Trophoblast cell (in vitro differentiated cells and primary cell): Measurements from ENCODE around the gene IL31.
A peak's percentile ranks its signal among the peaks of the same experiment; 100 is the strongest.

Source experiments
- DNase-seq, 2 donors: peaks; one replicate each; pipeline ENCODE4 v3.0.0-alpha.2; 2016
- H2AFZ ChIP-seq: 2 replicates; pipeline ENCODE4 v1.6.1; 2013; ENCODE audit warnings: low read length, moderate library complexity, mild to moderate bottlenecking; ENCODE audit not compliant: insufficient read depth, poor library complexity
- H2AK5ac ChIP-seq: 2 replicates; pipeline ENCODE4 v1.6.1; 2013; ENCODE audit warnings: mild to moderate bottlenecking, low read length
- H2BK120ac ChIP-seq: 2 replicates; pipeline ENCODE4 v1.6.1; 2013; ENCODE audit warnings: low read length, mild to moderate bottlenecking, moderate library complexity; ENCODE audit not compliant: insufficient read depth, poor library complexity
- H2BK12ac ChIP-seq: 2 replicates; pipeline ENCODE4 v1.6.1; 2013; ENCODE audit warnings: mild to moderate bottlenecking, low read length, moderate library complexity
- H2BK5ac ChIP-seq: 2 replicates; pipeline ENCODE4 v1.6.1; 2013; ENCODE audit warnings: low read length, low read depth, moderate library complexity, mild to moderate bottlenecking; ENCODE audit not compliant: poor library complexity
- H3K14ac ChIP-seq: 2 replicates; pipeline ENCODE4 v1.6.1; 2013; ENCODE audit warnings: mild to moderate bottlenecking, low read length
- H3K18ac ChIP-seq: 2 replicates; pipeline ENCODE4 v1.6.1; 2013; ENCODE audit warnings: mild to moderate bottlenecking, low read length
- H3K23ac ChIP-seq: 2 replicates; pipeline ENCODE4 v1.6.1; 2013; ENCODE audit warnings: low read length
- H3K27ac ChIP-seq: 2 replicates; pipeline ENCODE4 v1.5.1; 2013; ENCODE audit warnings: low read depth, mild to moderate bottlenecking, inconsistent platforms, low read length, moderate library complexity
- H3K27me3 ChIP-seq: 2 replicates; pipeline ENCODE4 v1.6.1; 2013; ENCODE audit warnings: inconsistent platforms, mild to moderate bottlenecking, low read length, moderate library complexity; ENCODE audit not compliant: insufficient read depth
- H3K36me3 ChIP-seq, 2 experiments: 1 replicate in 1 of 2; 2 replicates in 1 of 2; pipeline ENCODE4 v1.6.1; 2013; ENCODE audit warnings: low read length in 2 of 2, mild to moderate bottlenecking in 2 of 2, moderate library complexity in 1 of 2; ENCODE audit not compliant: insufficient read depth in 2 of 2, control insufficient read depth in 1 of 2
- H3K4ac ChIP-seq: 2 replicates; pipeline ENCODE4 v1.6.1; 2013; ENCODE audit warnings: low read depth, mild to moderate bottlenecking, low read length, moderate library complexity
- H3K4me1 ChIP-seq, 2 experiments: 1 replicate in 1 of 2; 2 replicates in 1 of 2; pipeline ENCODE4 v1.6.1; 2013; ENCODE audit warnings: low read length in 2 of 2, mild to moderate bottlenecking in 2 of 2, moderate library complexity in 1 of 2; ENCODE audit not compliant: insufficient read depth in 2 of 2, control insufficient read depth in 1 of 2
- H3K4me2 ChIP-seq: 2 replicates; pipeline ENCODE4 v1.6.1; 2013; ENCODE audit warnings: inconsistent platforms, mild to moderate bottlenecking, low read length, moderate library complexity
- H3K4me3 ChIP-seq: 2 replicates; pipeline ENCODE4 v1.5.1; 2013; ENCODE audit warnings: mild to moderate bottlenecking, low read depth, low read length, inconsistent platforms
- H3K79me1 ChIP-seq: one replicate; pipeline ENCODE4 v1.6.1; 2013; ENCODE audit warnings: low read length
- H3K79me2 ChIP-seq: 2 replicates; pipeline ENCODE4 v1.6.1; 2013; ENCODE audit warnings: low read length, mild to moderate bottlenecking; ENCODE audit not compliant: control insufficient read depth, insufficient read depth, poor library complexity
- H3K9ac ChIP-seq: 2 replicates; pipeline ENCODE4 v1.6.1; 2013; ENCODE audit warnings: mild to moderate bottlenecking, low read length
- H3K9me3 ChIP-seq: 2 replicates; pipeline ENCODE4 v1.6.1; 2013; ENCODE audit warnings: low read depth, mild to moderate bottlenecking, control low read depth, inconsistent platforms, low read length; ENCODE audit not compliant: insufficient read depth
- H4K12ac ChIP-seq: 2 replicates; pipeline ENCODE4 v1.6.1; 2013; ENCODE audit warnings: low read depth, mild to moderate bottlenecking, low read length, moderate library complexity
- H4K8ac ChIP-seq: 2 replicates; pipeline ENCODE4 v1.6.1; 2013; ENCODE audit warnings: low read depth, mild to moderate bottlenecking, low read length, moderate library complexity
- H4K91ac ChIP-seq: one replicate; pipeline ENCODE4 v1.6.1; 2013; ENCODE audit warnings: low read depth, mild to moderate bottlenecking, low read length, moderate library complexity
- WGBS: extraction: QIAGEN DNeasy Blood & Tissue Kit; methylation state at CpG from one replicate; pipeline ENCODE4 v1.1.7; 2013; ENCODE audit warnings: missing lambda C conversion rate; ENCODE audit not compliant: insufficient read length, insufficient coverage; ENCODE audit errors: extremely low coverage; 5-methylcytosine and 5-hydroxymethylcytosine counted together

Gene IL31

DNA sequence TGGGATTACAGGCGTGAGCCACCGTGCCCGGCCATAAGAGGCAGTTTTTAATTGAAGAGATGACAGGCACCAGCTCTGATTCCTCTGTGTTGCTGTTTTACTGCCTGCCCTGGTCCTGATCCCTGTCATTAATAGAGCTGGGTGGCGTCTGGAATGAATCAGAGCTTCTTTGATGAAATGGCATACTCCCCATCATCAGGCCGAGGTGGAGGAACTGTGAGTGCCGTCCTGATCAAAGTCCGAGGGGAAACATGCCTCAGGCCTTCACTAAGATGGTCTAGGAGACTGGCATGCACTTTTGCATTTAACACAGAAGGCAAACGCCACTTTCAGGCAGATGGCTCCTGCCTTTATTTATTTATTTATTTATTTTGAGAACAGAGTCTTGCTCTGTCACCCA is 34.1 kb downstream of the IL31 start:
- H3K36me3 ChIP-seq = peaks cover 42 to 43% of the 10 kb centered on the region in 2 experiments
- no peak overlapping the region for H3K14ac ChIP-seq
- DNase-seq = no peak
- no peak overlapping the region for H2AK5ac ChIP-seq
- no peak overlapping the region for H3K4ac ChIP-seq
- no peak overlapping the region for H3K4me2 ChIP-seq
- no peak overlapping the region for H3K23ac ChIP-seq
- H4K8ac ChIP-seq = no peak overlapping the region
- no peak overlapping the region for H3K27ac ChIP-seq
- no peaks in the 10 kb centered on the region for H3K79me2 ChIP-seq
- no peak overlapping the region for H2BK12ac ChIP-seq
- no peak overlapping the region for H2BK5ac ChIP-seq
- H2BK120ac ChIP-seq = no peak overlapping the region
- H3K27me3 ChIP-seq = no peaks in the 10 kb centered on the region
- no peaks in the 10 kb centered on the region for H3K4me1 ChIP-seq
- H3K9ac ChIP-seq = no peak overlapping the region
- no peak overlapping the region for H4K91ac ChIP-seq
- no peak overlapping the region for H3K18ac ChIP-seq
- WGBS = no CpG with 5 or more reads among the region's 8 CpGs
- H3K9me3 ChIP-seq = peaks cover 21% of the 10 kb centered on the region
- no peaks in the 10 kb centered on the region for H3K79me1 ChIP-seq
- H4K12ac ChIP-seq = no peak overlapping the region
- H3K4me3 ChIP-seq = no peak overlapping the region
- H2AFZ ChIP-seq = no peak overlapping the region

GRCh38 chr12:122139266-122139665 is 34.8 kb downstream of the IL31 start:
- Histone ChIP-seq H3K4me2 (no peak overlapping the region), H3K79me1 (no peaks in the 10 kb centered on the region), H3K18ac (no peak overlapping the region), H4K12ac (no peak overlapping the region), H3K4ac (no peak overlapping the region), H4K8ac (no peak overlapping the region), H3K27me3 (no peaks in the 10 kb centered on the region), H3K9ac (no peak overlapping the region), H2AFZ (no peak overlapping the region), H3K36me3 (peaks cover 42 to 43% of the 10 kb centered on the region in 2 experiments), H3K23ac (no peak overlapping the region), H2BK120ac (no peak overlapping the region), H3K4me3 (no peak overlapping the region), H3K27ac (no peak overlapping the region), H2BK5ac (no peak overlapping the region), H3K4me1 (no peaks in the 10 kb centered on the region), H3K14ac (no peak overlapping the region), H3K9me3 (peaks cover 21% of the 10 kb centered on the region), H2AK5ac (no peak overlapping the region), H2BK12ac (no peak overlapping the region), H4K91ac (no peak overlapping the region), H3K79me2 (no peaks in the 10 kb centered on the region)
- no CpG with 5 or more reads among the region's 15 CpGs for WGBS
- no peak for DNase-seq

DNA sequence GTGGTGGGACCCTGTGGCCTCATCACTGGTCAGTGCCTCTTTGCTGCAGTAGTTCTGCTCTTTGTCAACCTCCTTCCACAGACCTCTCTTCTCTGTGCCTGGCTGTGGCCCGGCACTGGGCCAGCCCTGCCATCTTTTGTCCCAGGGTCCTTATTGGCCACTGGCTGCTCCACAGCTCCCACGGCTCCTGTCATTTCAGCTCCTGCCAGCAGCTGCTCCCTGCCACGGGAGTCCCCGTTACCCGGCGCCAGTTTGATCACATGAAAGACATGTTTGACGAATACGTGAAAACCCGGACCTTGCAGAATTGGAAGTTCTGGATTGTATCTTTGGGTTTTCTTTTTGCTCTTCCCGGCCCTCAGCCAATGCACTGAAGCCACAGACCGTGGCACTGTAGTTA is 35.4 kb downstream of the IL31 start:
- H3K9ac ChIP-seq = no peak overlapping the region
- no peak overlapping the region for H2AK5ac ChIP-seq
- no peaks in the 10 kb centered on the region for H3K79me2 ChIP-seq
- H3K27me3 ChIP-seq = no peaks in the 10 kb centered on the region
- H4K12ac ChIP-seq = no peak overlapping the region
- H3K79me1 ChIP-seq = no peaks in the 10 kb centered on the region
- no peak overlapping the region for H4K91ac ChIP-seq
- WGBS = no CpG with 5 or more reads among the region's 11 CpGs
- H2AFZ ChIP-seq = no peak overlapping the region
- no peak overlapping the region for H2BK12ac ChIP-seq
- H3K4ac ChIP-seq = no peak overlapping the region
- no peak overlapping the region for H3K27ac ChIP-seq
- no peak overlapping the region for H3K14ac ChIP-seq
- peaks cover 43 to 46% of the 10 kb centered on the region in 2 experiments for H3K36me3 ChIP-seq
- no peaks in the 10 kb centered on the region for H3K4me1 ChIP-seq
- no peak overlapping the region for H4K8ac ChIP-seq
- H3K4me3 ChIP-seq = no peak overlapping the region
- H3K4me2 ChIP-seq = no peak overlapping the region
- no peak overlapping the region for H3K18ac ChIP-seq
- H3K23ac ChIP-seq = no peak overlapping the region
- H3K9me3 ChIP-seq = peaks cover 21% of the 10 kb centered on the region
- H2BK120ac ChIP-seq = no peak overlapping the region
- DNase-seq = no peak
- H2BK5ac ChIP-seq = no peak overlapping the region

GRCh38 chr12:122138181-122138580 is 35.8 kb downstream of the IL31 start:
- Histone ChIP-seq H3K79me2 (no peaks in the 10 kb centered on the region), H3K79me1 (no peaks in the 10 kb centered on the region), H3K14ac (no peak overlapping the region), H3K36me3 (peaks cover 45 to 51% of the 10 kb centered on the region in 2 experiments), H3K18ac (no peak overlapping the region), H3K9me3 (peaks cover 20% of the 10 kb centered on the region), H4K12ac (no peak overlapping the region), H3K27ac (no peak overlapping the region), H3K9ac (peak overlapping the region; percentile 20), H2BK120ac (no peak overlapping the region), H3K4me2 (no peak overlapping the region), H3K27me3 (no peaks in the 10 kb centered on the region), H4K8ac (no peak overlapping the region), H2BK12ac (no peak overlapping the region), H2AK5ac (no peak overlapping the region), H3K4ac (no peak overlapping the region), H2BK5ac (no peak overlapping the region), H3K4me1 (no peaks in the 10 kb centered on the region), H3K4me3 (no peak overlapping the region), H4K91ac (no peak overlapping the region), H2AFZ (no peak overlapping the region), H3K23ac (no peak overlapping the region)
- WGBS = no CpG with 5 or more reads among the region's 11 CpGs
- DNase-seq = no peak
